Caco-2 (cell line): ENCODE measurements around the gene PDE1C. TPM values are rescaled to one million over a fixed set of nuclear protein-coding genes. Genes with fewer than 3 reads are reported as not detected.

ENCODE experiments used
- BruUV-seq: library from RNA; stranded (reverse); fragments of 400-500 nt; replicated peaks from 2 replicates; lab custom pipeline; 2021; lab: Mats Ljungman, UMichigan
- CTCF ChIA-PET: fragments of 300-600 bp; sonication (Branson Sonifier 250); formaldehyde crosslinking; loops from one replicate; lab custom pipeline; 2022; ENCODE audit warnings: antibody characterized with exemption; lab: Charles Lee
- POLR2A ChIA-PET: fragments of 300-600 bp; sonication (Branson Sonifier 250); formaldehyde crosslinking; loops from one replicate; lab custom pipeline; 2022; ENCODE audit warnings: antibody characterized with exemption; lab: Charles Lee
- DNase-seq, 2 experiments: peaks; one replicate each; pipeline versions ENCODE4 v3.0.0 to v3.0.0-alpha.2; 2020 to 2022
- H3K27me3 ChIP-seq: replicated peaks from 2 replicates; pipeline ENCODE4 v1.6.0; 2011; ENCODE audit warnings: low read length; ENCODE audit not compliant: control insufficient read depth, insufficient read depth
- H3K36me3 ChIP-seq: 2 replicates; pipeline ENCODE4 v1.5.1; 2011; ENCODE audit warnings: low read length; ENCODE audit not compliant: control insufficient read depth, insufficient read depth
- H3K4me1 ChIP-seq: fragments of 250-450 bp; sonication (Bioruptor Pico); 2 replicates; pipeline ENCODE4 v1.5.1; 2020; ENCODE audit warnings: mild to moderate bottlenecking
- H3K4me3 ChIP-seq: 2 replicates; pipeline ENCODE4 v1.5.1; 2011; ENCODE audit warnings: low read depth, mild to moderate bottlenecking, control low read depth, low read length
- H3K9me3 ChIP-seq: fragments of 250-450 bp; sonication (Bioruptor Pico); 2 replicates; pipeline ENCODE4 v1.5.1; 2020; ENCODE audit warnings: mild to moderate bottlenecking, moderate library complexity
- H3K27ac Mint-ChIP-seq: one replicate; pipeline ENCODE4 v1.8.0; 2022; ENCODE audit warnings: mixed read lengths; ENCODE audit not compliant: unreplicated experiment
- H3K27me3 Mint-ChIP-seq: one replicate; pipeline ENCODE4 v1.8.0; 2022; ENCODE audit warnings: mixed read lengths; ENCODE audit not compliant: insufficient read depth, unreplicated experiment
- H3K36me3 Mint-ChIP-seq: one replicate; pipeline ENCODE4 v1.8.0; 2022; ENCODE audit warnings: mild to moderate bottlenecking, mixed read lengths; ENCODE audit not compliant: insufficient read depth, unreplicated experiment
- H3K4me1 Mint-ChIP-seq: one replicate; pipeline ENCODE4 v1.8.0; 2022; ENCODE audit warnings: low read depth, mixed read lengths; ENCODE audit not compliant: unreplicated experiment
- H3K4me3 Mint-ChIP-seq: one replicate; pipeline ENCODE4 v1.8.0; 2022; ENCODE audit warnings: mild to moderate bottlenecking, moderate library complexity, mixed read lengths; ENCODE audit not compliant: unreplicated experiment
- H3K9me3 Mint-ChIP-seq: one replicate; pipeline ENCODE4 v1.8.0; 2022; ENCODE audit warnings: mixed read lengths; ENCODE audit not compliant: unreplicated experiment
- CTCF ChIP-seq, 2 experiments: fragments of 200-600 bp in 1 of 2; IDR thresholded peaks; 1 replicate in 1 of 2; 2 replicates in 1 of 2; pipeline versions ENCODE4 v1.5.1 to v1.8.0; 2011 to 2022; ENCODE audit warnings: antibody characterized with exemption in 1 of 2, control low read depth in 1 of 2, inconsistent platforms in 1 of 2, low read depth in 1 of 2, low read length in 1 of 2, mild to moderate bottlenecking in 1 of 2, moderate library complexity in 1 of 2; ENCODE audit not compliant: insufficient read depth in 1 of 2, severe bottlenecking in 1 of 2, unreplicated experiment in 1 of 2
- intact Hi-C: fragments of 100-400 bp; cut with micrococcal nuclease; formaldehyde crosslinking; loops from one replicate; pipeline ENCODE4 v1.10.0; 2022; ENCODE audit not compliant: unreplicated experiment
- total RNA-seq: library from RNA; stranded (reverse); gene quantifications from 2 replicates; pipeline ENCODE4 v1.2.3, GENCODE V29; 2022

PDE1C gene
- total RNA-seq, 1 experiment from 2014 or later, result not detected

- no peaks in the 10 kb centered on the region for H3K36me3 ChIP-seq
- no peaks in the 10 kb centered on the region for H3K4me1 ChIP-seq
- Mint-ChIP-seq H3K27me3 (peaks cover 8% of the 10 kb centered on the region), H3K9me3 (no peaks in the 10 kb centered on the region), H3K4me3 (no peak overlapping the region), H3K4me1 (no peaks in the 10 kb centered on the region), H3K27ac (no peak overlapping the region), H3K36me3 (no peaks in the 10 kb centered on the region)
- H3K4me3 ChIP-seq, result no peak overlapping the region
- no peaks in the 10 kb centered on the region; the same call in 1 of the 2 replicates for H3K27me3 ChIP-seq
- no peaks in the 10 kb centered on the region for H3K9me3 ChIP-seq
- intact Hi-C loops, result no loop called here
- no peak for TF ChIP-seq CTCF (IDR thresholded peaks at IDR 0.05; ENCODE audit: insufficient read depth in 1 of 2, low read depth in 1 of 2, low read length in 1 of 2, severe bottlenecking in 1 of 2, unreplicated experiment in 1 of 2)
- BruUV-seq, result no TSS peak
- POLR2A ChIA-PET, result no interaction called here
- CTCF ChIA-PET, result no interaction called here
- DNase-seq, result no peak
These were observed 283.9 kb downstream of the PDE1C start for GRCh38 chr7:31786326-31786725.

- Mint-ChIP-seq H3K9me3 (no peaks in the 10 kb centered on the region), H3K27me3 (peaks cover 8% of the 10 kb centered on the region), H3K27ac (no peak overlapping the region), H3K4me1 (no peaks in the 10 kb centered on the region), H3K36me3 (no peaks in the 10 kb centered on the region), H3K4me3 (no peak overlapping the region)
- POLR2A ChIA-PET, result no interaction called here
- H3K36me3 ChIP-seq, result no peaks in the 10 kb centered on the region
- H3K27me3 ChIP-seq, result no peaks in the 10 kb centered on the region; the same call in 1 of the 2 replicates
- H3K9me3 ChIP-seq, result no peaks in the 10 kb centered on the region
- intact Hi-C loops, result no loop called here
- TF ChIP-seq CTCF (IDR thresholded peaks at IDR 0.05; ENCODE audit: insufficient read depth in 1 of 2, low read depth in 1 of 2, low read length in 1 of 2, severe bottlenecking in 1 of 2, unreplicated experiment in 1 of 2), result no peak
- CTCF ChIA-PET, result no interaction called here
- H3K4me1 ChIP-seq, result no peaks in the 10 kb centered on the region
- BruUV-seq, result no TSS peak
- no peak overlapping the region for H3K4me3 ChIP-seq
- DNase-seq, result no peak
These were observed 285.1 kb downstream of the PDE1C start for GRCh38 chr7:31785101-31785500.

- H3K27me3 ChIP-seq, result no peaks in the 10 kb centered on the region; the same call in 1 of the 2 replicates
- BruUV-seq, result no TSS peak
- POLR2A ChIA-PET, result no interaction called here
- DNase-seq, result no peak
- Mint-ChIP-seq H3K36me3 (no peaks in the 10 kb centered on the region), H3K27ac (no peak overlapping the region), H3K9me3 (no peaks in the 10 kb centered on the region), H3K4me1 (no peaks in the 10 kb centered on the region), H3K27me3 (peaks cover 2% of the 10 kb centered on the region), H3K4me3 (no peak overlapping the region)
- TF ChIP-seq CTCF (IDR thresholded peaks at IDR 0.05; ENCODE audit: insufficient read depth in 1 of 2, low read depth in 1 of 2, low read length in 1 of 2, severe bottlenecking in 1 of 2, unreplicated experiment in 1 of 2), result no peak
- no peaks in the 10 kb centered on the region for H3K4me1 ChIP-seq
- intact Hi-C loops, result loop anchor here (2.0 kb wide), 1 partner anchor 38 kb away; no protein-coding TSS in a partner anchor
- CTCF ChIA-PET, result no interaction called here
- H3K9me3 ChIP-seq, result no peaks in the 10 kb centered on the region
- H3K4me3 ChIP-seq, result no peak overlapping the region
- H3K36me3 ChIP-seq, result no peaks in the 10 kb centered on the region
These were observed 287.0 kb downstream of the PDE1C start for GRCh38 chr7:31783221-31783620.
